Measurements from ENCODE around the gene LRRC3.

Gene LRRC3

DNA sequence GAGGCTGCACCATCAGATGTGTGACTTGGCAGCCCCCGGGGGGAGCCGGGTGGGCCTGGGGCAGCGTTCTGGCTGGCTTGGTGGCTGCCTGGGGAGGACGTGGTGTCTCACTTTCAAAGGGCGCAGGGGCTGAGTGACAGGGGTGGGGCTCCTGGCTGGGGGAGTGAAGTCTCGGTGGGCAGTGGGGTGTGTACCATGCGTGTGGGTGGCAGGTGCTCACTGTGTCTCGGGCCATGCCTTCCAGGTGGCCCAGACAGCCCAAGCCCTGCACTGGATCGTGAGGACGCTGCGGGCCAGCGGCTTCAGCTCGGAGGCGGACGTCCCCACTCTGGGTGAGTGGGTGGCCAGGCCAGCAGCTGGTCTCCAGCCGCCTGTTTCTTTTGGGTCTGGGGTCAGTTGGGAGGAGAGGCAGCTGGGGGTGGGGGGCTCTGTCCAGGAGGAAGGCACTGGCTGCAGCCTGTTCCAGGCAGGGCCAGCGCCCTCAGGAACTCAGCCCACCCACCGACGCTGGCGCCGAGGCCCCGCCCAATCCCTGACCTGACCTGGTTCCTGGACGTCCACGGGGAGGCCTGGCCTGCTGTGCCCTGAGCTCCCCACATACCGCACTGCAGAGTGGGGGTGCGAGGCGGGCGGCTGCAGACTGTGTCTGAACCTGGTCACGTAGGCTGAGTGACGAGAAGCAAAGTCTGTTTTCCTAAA, 30.6 kb upstream of the LRRC3 start:
- DNase-seq, result no peak

DNA sequence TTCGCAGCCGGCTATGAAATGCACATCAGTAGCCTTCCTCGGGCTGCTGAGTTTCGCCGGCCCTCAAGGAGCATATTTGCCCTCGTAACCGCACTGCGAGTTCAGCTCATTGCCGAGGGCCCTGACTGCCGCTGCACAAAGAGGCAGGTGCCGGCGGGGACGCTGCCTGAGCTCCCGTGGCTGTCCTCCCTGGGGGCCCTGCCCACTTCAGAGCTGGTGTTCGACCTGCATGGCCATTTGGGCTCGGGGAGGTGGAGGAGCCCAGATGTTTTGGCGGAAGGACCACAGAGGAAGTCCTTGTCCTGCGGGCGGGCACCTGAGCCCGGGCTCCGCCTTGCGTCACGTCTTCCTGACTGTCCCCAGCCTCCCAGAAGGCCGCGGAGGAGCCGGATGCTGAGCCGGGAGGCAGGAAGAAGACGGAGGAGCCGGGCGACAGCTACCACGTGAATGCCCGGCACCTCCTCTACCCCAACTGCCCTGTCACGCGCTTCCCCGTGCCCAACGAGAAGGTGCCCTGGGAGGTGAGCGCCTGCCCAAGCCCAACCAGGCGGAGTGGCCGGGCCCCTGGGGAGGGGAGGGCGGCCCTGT, 29.9 kb upstream of the LRRC3 start:
- no peak for DNase-seq

DNA sequence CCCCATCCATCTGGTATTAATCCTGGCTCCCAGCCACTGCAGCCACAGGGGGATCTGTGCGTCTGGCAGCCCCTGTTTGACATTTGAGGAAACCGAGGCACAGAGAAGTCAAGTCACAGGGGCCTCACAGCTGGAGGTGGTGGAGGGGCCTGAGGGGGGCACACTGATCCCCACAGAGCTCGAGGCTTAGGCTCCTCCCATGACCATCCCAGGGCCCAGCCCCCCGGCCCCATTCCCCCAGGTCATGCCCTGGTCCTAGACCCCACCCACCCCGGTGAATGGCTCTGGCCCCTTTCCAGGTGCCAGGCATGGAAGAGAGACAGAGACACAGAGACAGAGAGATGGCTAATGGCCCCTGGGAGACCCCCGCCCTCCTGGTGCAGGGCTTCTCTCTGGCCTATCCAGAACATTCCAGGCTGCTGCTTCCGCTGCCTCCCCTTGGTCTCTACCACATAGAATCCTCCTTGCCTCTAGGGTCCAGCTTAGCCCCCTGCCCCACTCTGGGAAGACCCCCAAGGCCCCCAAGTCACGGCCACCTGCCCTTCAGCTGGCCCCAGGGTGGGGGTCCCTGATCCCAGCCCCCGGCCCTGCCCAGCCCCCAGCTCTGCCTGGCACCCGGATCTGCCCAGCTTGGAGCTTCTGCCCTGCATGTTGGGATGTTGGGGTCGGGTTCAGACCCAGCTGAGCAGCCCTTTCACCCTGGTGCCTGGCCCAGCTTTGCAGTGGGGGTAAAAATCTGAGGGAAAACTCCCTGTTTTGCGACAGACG, 29.2 kb upstream of the LRRC3 start:
- no peak for DNase-seq

DNA sequence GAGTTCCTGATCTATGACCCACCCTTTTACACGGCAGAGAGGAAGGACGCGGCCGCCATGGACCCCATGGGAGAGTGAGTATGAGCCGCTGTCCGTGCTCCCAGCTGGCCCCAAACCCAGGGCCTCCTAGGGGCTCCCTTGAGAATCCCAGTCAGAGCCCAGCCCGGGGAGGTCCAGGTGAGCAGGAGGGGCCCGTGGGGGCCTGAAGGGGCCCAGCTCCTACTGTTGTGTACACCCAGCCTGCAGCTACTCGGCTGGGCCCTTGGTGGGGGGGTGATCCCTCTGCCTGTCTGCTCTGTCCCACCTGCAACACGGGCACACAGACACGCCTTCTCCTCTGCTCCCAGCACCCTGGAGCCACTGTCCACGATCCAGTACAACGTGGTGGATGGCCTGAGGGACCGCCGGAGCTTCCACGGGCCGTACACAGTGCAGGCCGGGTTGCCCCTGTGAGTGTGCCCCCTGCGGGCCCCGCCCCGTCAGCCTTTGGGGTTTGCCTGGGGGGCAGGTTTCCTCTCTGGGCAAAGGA, 28.6 kb upstream of the LRRC3 start:
- no peak for DNase-seq

DNA sequence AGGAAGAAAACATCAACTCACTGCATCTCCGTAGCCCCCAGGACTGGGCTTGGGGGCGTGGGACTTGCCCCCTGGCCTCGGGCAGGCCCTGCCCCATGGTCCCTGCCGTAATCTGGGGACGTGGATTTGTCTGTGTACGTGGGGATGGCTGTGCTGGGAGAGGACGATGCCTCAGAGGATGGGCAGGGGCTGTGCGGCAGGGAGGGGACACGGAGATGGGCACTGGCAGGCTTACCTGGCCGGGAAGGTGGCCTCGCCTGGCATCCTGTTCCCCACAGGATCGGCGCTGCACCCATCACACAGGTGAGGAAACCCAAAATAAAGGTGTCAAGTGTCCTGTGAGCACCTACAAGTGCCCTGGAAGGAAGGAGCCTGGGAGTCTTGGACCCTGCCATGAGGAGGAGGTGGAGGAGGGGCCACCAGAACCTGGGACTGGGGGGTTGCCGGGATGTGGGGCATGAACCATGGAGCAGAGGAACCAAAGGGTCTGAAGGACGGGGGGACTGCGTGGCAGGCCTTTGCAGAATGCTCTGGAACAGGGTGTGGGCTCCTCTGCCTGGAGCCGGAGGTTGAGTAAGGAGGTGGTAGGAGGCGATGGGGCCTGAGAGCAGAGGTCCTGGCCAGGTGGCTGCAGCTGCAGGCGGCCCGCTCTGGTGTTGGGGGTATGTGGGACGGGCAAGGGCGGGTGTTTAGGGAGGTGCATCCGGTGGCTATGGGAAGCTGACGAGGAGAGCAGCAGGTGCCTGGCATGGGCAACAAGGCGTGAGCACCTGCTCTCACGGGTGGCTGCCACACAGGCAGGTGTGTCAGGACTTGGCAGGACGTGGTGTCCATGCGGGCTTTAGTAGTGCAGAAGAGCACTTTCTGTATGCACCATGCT, 27.8 kb upstream of the LRRC3 start:
- DNase-seq, result peak; percentile 51

DNA sequence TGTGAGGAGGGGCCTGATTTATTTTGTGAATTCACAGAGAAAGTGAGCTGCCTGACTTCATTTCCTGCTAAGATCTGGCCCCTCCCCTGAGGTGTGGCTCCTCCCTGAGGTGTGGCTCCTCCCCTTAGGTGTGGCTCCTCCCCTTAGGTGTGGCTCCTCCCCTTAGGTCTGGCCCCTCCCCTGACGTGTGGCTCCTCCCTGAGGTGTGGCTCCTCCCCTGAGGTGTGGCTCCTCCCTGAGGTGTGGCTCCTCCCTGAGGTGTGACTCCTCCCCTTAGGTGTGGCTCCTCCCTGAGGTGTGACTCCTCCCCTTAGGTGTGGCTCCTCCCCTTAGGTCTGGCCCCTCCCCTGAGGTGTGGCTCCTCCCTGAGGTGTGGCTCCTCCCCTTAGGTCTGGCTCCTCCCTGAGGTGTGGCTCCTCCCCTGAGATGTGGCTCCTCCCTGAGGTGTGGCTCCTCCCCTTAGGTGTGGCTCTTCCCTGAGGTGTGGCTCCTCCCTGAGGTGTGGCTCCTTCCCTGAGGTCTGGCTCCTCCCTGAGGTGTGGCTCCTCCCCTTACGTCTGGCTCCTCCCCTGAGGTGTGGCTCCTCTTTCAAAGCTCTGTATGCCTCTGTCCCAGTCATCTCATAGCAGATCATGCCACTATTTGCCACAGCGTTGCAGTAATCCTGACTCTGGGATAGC, 26.9 kb upstream of the LRRC3 start:
- DNase-seq, result no peak

DNA sequence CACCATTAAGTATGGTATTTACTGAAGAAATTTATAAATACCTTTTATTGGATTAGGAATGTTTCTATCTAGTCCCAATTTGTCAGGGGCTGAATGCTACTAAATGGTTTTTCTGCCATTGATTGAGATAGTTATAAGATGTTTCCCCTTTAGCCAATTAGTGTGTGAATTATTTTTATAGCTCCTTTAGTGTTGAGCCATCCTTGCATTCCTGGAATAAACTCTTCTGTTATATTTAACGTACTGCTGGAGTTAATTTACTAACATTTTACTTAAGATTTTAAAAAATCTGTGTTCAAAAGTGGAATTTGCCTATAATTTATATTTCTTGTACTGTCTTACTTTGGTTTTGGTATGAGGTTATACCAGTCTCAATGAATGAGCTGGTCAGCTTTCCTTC, 25.4 kb upstream of the LRRC3 start:
- DNase-seq, result no peak

DNA sequence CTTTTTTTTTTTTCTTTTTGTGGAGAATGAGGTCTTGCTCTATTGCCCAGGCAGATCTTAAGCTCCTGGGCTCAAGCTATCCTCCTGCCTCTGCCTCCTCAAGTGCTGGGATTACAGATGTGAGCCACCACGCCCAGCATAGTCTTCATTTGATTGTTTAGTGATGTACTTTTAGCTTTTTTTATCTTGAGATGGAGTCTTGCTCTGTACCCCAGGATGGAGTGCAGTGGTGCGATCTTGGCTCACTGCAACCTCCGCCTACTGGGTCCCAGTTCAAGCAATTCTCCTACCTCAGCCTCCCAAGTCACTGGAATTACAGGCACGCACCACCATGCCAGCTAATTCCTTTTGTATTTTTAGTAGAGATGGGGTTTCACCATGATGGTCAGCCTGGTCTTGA, 24.0 kb upstream of the LRRC3 start:
- DNase-seq, result no peak

DNA sequence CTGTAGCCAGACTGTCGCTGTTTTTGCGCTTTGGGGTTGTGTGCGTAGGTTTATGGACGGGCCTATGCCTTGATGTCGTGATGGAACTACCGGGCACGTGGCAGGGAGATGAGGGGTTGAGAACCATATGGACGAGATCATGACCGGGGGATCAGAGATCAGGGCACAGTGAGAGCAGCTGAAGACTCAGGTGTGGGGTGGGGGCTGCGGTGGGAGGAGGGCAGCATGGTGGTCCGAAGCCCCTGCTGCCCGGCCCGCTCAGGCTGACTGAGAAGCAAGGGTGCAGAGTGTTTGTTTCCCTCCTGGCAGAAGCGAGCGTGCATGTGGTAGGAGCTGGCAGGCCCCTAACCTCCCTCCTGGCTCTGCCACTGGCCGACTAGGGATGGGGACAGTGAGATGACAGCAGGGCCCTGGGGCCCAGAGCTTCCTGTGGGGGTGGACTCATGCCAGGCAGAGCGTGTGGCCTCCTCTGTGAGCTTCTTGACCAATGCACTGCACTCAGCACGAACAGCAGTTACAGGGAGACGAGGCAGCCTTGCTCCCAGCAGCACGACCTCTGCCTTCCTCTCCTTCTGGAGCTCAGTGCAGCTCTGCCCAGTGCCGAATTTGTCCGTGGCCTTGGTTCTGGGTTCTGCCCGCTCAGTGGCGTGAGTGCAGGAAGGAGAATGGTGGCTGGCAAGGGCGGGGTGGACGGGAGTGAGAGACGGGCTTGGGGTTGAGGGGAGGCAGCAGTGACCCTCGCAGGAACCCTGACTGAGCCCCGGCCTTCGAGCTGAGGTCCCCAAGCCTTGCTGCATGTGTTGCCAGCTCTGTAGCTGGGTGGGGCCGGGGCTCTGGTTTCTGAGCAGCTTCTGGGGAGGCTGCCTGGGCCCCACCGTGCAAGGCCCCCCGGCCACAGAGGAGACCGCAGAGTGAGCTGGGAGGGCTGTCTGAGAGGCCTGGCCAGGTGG, 22.2 kb upstream of the LRRC3 start:
- DNase-seq, result no peak

DNA sequence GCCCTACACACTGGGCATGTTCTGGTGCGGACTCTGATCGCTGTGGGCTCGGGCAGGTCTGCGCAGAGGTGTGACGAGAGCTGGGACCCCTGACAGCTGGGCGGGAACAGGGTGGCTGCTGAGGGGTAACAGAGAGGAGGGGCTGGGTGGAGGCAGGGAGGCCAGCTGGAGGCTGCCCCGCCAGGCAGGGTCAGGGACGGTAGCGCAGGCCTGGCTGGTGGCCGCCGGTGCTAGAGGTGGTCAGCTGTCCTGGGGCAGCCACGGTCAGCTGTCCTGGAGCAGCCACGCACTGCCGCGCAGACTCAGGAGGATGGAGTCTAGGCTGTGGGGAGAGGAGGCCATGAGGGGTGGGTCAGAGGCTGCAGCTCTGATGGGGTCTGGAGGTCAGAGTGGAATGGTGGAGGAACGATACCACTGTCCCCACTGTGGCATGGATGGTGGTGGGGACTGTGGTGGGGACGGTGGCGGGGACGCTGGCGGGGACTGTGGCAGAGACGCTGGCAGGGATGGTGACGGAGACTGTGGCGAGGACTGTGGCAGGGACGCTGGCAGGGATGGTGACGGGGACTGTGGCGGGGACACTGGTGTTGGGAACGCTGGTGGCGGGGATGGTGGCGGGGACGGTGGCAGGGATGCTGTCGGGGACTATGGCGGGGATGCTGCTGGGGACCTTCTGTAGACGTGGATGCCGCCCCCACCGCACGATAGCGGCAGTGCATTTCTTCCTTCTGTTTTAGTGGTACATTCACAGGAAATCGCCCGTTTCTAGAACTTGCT, 21.3 kb upstream of the LRRC3 start:
- DNase-seq, result no peak

DNA sequence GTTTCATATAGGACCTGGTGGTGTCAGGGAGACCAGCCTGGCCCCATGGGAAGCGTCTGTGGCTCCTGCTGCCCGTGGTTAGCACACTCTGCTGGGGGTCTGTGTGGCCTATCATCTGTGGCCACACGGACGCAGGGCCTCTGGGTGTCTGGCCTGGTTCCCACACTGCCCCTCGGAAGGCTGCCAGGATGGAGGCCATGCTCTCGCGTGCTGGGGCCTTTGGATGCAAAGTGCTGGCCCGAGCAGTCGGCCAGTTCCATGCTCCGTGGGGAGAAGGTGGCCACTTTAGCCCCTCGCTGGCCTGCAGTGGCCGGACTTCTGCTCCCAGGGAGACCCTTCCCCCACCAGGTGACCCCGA, 20.8 kb upstream of the LRRC3 start:
- no peak for DNase-seq

DNA sequence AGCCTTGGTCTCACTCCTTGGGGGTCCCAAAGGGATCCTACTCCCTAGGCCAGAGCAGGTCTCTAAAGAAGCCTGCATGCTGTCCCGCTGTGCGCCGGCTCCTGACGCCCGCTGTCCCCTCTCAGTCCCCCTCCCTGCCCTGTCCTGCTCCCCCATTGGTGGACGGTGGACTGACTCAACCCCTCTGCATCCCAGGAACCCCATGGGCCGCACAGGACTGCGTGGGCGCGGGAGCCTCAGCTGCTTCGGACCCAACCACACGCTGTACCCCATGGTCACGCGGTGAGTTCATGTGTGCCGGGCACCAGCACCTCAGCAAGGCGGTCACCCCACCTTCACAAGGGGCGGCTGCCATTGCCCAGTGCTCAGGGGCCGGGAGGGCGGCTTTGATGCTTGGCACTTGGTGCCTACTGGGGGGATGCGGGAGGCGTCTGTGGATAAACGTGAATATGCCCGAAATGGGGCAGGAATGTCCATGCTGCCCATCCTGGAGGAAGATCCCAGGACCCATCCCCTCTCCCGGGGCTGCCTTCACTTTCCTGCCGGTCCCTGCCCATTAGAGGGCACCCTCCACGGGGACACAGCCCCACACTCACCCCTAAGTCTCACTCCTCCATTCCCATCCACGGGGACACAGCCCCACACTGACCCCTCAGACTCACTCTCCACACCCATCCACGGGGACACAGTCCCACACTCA, 20.2 kb upstream of the LRRC3 start:
- no peak for DNase-seq

DNA sequence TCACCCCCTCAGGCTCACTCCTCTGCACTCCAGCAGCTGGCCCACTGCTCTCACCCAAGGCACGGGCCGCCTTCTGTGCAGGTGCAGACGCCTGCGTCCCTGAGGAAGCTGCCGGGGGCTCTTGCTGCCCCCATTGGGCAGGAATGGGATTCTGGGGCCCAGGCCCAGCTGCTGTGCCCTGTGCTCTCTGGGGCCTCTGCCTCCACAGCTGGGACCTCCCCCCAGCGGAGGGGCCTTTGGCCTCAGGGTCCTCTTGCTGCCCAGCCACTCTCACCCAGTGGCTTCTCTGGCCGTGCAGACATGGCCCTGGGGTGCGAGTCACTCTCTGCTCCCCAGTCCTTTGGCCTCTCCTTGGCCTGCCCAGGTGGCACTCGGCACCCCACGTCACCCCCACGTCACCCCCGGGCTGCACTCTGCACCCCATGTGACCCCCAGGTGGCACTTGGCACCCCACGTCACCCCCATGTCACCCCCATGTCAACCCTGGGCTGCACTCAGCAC, 19.1 kb upstream of the LRRC3 start:
- no peak for DNase-seq

DNA sequence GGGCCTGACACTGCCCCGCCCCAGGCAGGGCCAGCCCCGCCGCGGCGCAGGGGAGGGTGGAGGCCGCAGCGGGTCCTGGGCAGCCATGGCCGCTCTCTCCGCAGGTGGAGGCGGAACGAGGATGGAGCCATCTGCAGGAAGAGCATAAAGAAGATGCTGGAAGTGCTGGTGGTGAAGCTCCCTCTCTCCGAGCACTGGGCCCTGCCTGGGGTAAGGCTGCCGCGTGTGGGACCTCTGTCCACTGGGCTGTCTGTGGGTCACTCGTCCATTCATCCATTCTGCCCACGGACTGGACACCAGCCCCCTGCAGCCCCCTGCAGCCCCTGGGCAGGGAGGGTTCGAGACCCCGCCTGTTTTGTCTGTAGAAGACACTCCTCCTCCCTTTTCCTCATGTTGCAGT, 18.4 kb upstream of the LRRC3 start:
- no peak for DNase-seq

DNA sequence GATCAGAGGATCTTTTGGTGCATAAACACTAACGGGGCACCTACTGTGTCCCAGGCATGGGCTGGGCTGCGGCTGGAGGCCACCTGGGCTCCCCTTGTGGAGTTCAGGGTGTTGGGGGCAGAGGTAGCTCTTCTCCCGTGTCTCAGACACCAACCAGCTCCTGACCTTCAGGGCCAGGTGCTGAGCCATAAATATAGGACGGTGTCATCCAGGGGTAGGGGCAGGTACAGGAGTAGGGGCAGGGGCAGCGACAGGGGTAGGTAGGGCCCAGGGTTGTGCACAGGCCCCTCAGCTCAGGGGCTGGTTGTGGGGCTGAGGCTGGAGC, 18.0 kb upstream of the LRRC3 start:
- no peak for DNase-seq

DNA sequence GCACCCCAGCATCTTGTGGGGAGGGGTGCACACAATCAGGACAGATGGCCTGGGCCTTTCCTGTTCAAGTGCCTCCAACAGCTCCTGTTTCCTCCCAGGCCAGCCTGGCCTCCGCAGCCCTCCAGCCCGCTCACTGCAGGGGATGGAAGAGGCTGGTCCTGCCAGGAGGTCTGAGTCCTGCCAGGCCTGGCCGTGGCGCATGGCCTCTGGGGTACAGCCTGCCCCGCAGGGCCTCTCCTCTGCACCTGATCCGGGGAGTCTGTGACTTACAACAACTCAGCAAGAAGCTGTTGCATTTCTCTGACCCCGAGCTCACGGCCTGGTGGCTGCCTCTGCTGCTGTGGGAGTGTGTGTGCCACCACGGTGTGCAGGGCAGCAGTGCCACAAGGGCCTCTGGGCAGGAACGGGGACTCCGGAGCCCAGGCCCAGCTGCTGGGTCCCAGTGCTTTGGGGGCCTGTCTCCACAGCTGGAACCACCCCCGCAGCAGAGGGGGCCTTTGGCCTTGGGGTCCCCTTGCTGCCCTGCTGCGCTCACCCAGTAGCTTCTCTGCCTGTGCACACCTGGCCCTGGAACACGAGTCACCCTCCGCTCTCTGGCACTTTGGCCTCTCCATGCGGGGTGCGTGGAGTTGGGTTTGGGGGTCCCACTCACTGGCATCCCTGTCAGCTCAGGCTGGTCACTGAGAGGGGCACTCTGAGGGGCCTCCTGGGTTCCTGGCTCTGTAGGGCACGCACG, 17.4 kb upstream of the LRRC3 start:
- no peak for DNase-seq

DNA sequence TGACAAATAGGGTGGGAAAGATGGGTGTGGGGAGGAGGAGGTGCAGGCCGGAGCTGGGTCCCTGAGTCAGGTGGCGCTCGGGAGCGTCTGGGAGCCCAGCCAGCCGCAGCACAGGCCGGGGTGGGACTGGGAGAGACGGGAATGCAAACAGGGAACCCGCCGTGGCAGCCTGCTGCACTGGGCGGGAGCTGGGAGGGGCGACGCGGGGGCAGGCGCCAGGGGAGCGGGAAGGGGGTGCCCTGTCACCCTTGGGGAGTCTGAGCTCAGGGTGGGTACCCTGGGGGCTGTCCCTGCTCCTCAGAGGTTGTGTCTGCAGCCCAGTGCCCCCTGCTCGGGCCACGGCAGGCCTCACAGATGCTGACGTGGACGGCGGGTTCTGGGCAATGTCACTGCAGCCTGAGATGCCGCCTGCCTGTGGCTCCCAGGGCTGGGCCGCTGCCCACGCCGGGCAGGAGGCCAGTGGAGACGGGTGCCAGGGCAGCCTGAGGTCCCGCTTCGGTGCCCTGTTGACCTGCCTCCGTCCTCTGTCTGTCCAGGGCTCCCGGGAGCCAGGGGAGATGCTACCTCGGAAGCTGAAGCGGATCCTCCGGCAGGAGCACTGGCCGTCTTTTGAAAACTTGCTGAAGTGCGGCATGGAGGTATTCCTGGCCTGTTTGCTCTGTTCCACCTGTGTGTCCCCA, 16.6 kb upstream of the LRRC3 start:
- DNase-seq, result no peak

DNA sequence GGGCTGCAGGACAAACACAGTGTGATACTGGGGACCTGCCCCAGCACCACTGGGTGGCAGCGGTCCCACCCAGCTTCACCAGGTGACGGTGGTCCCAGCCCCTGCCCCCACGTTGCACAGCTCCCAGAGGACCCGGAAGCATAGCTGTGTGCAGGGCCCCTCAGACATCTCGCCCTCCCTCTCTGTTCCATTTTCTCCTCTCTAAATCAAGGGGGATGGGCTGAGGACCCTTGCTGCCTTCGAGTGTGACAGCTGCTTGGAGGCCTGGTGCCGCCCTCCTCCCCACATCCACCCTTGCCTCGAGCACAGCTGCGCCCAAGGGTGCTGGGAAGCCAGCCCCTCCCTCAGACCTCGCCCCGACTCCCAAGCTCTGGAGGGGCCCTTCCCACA, 16.1 kb upstream of the LRRC3 start:
- DNase-seq, result no peak

Data from NCI-H1417 treated with DMSO at 0.1 percent for 48 hours (cell line).